ENCODE data around the gene GRIK1.
A peak's percentile ranks its signal among the peaks of the same experiment; 100 is the strongest.

Gene GRIK1

GRCh38 chr21:29529139-29529538 lies 410.7 kb downstream of the GRIK1 start:
- DNase-seq (ENCODE audit: low read depth): no peak

GRCh38 chr21:29526545-29526944 lies 413.3 kb downstream of the GRIK1 start:
- no peak for DNase-seq (ENCODE audit: low read depth)

- DNase-seq (ENCODE audit: low read depth): peak; percentile 4
Measured at GRCh38 chr21:29524055-29524454, 415.7 kb downstream of the GRIK1 start.

- peak; percentile 23 for DNase-seq (ENCODE audit: low read depth)
Measured at GRCh38 chr21:29523646-29524045, 416.1 kb downstream of the GRIK1 start.

GRCh38 chr21:29521872-29522271 lies 417.9 kb downstream of the GRIK1 start:
- DNase-seq (ENCODE audit: low read depth): no peak

- DNase-seq (ENCODE audit: low read depth): no peak
Measured at GRCh38 chr21:29520171-29520570, 419.6 kb downstream of the GRIK1 start.

- no peak for DNase-seq (ENCODE audit: low read depth)
Measured at GRCh38 chr21:29514652-29515247, 425.0 kb downstream of the GRIK1 start.

- no peak for DNase-seq (ENCODE audit: low read depth)
Measured at GRCh38 chr21:29513535-29513934, 426.3 kb downstream of the GRIK1 start.

GRCh38 chr21:29511096-29511495 lies 428.7 kb downstream of the GRIK1 start:
- DNase-seq (ENCODE audit: low read depth): no peak

- DNase-seq (ENCODE audit: low read depth): no peak
Measured at GRCh38 chr21:29509121-29509520, 430.7 kb downstream of the GRIK1 start.

- no peak for DNase-seq (ENCODE audit: low read depth)
Measured at GRCh38 chr21:29508301-29508700, 431.5 kb downstream of the GRIK1 start.

- no peak for DNase-seq (ENCODE audit: low read depth)
Measured at GRCh38 chr21:29506947-29507346, 432.8 kb downstream of the GRIK1 start.

GRCh38 chr21:29506214-29506613 lies 433.6 kb downstream of the GRIK1 start:
- no peak for DNase-seq (ENCODE audit: low read depth)

- DNase-seq (ENCODE audit: low read depth): no peak
Measured at GRCh38 chr21:29504751-29505321, 435.0 kb downstream of the GRIK1 start.

GRCh38 chr21:29501451-29501850 lies 438.3 kb downstream of the GRIK1 start:
- peak; percentile 41 for DNase-seq (ENCODE audit: low read depth)

- no peak for DNase-seq (ENCODE audit: low read depth)
Measured at GRCh38 chr21:29499734-29500343, 440.0 kb downstream of the GRIK1 start.

GRCh38 chr21:29499229-29499628 lies 440.6 kb downstream of the GRIK1 start:
- DNase-seq (ENCODE audit: low read depth): no peak

GRCh38 chr21:29496337-29496736 lies 443.5 kb downstream of the GRIK1 start:
- no peak for DNase-seq (ENCODE audit: low read depth)

GRCh38 chr21:29490016-29490415 lies 449.8 kb downstream of the GRIK1 start:
- no peak for DNase-seq (ENCODE audit: low read depth)

- no peak for DNase-seq (ENCODE audit: low read depth)
Measured at GRCh38 chr21:29487154-29487553, 452.6 kb downstream of the GRIK1 start.
